GM21737 (cell line): ENCODE results near the gene PLCL1.

Experiments used
- ATAC-seq: cut with Tn5 transposase; IDR thresholded peaks from one replicate; pipeline ENCODE4 v1.9.1; 2021; ENCODE audit warnings: mild to moderate bottlenecking, moderate library complexity; ENCODE audit not compliant: unreplicated experiment

Gene PLCL1

GRCh38 chr2:197804049-197804757 is at the start of gene PLCL1:
Gene PLCL1, plus strand, starts transcription at chr2:197804593.
- ATAC-seq, result peak; percentile 100

- no peak for ATAC-seq
Measured at GRCh38 chr2:197759013-197759412, 45.4 kb upstream of the PLCL1 start.

- ATAC-seq, result no peak
Measured at GRCh38 chr2:197759625-197760292, 44.6 kb upstream of the PLCL1 start.

DNA sequence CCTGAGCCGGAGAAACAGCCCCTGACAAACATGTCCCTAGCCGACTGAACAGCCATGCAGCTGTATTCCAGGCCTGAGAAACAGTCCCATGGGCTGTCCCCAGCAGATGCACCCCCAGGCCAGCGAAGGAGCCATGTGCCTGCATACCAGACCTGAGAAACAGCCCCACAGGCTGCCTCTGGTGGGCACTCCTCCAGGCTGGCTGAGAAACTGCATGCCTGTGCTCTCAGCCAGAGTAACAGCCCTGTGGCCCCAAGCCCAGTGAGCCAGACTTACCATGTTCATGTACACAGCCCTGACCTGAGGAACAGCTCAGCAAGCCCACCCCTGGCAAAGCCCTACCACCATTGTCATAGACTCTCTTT is 44.1 kb upstream of the PLCL1 start:
- ATAC-seq, result no peak

GRCh38 chr2:197777823-197778407 is 26.5 kb upstream of the PLCL1 start:
- ATAC-seq, result no peak

- ATAC-seq, result no peak
Measured at GRCh38 chr2:197779261-197779660, 25.1 kb upstream of the PLCL1 start.

DNA sequence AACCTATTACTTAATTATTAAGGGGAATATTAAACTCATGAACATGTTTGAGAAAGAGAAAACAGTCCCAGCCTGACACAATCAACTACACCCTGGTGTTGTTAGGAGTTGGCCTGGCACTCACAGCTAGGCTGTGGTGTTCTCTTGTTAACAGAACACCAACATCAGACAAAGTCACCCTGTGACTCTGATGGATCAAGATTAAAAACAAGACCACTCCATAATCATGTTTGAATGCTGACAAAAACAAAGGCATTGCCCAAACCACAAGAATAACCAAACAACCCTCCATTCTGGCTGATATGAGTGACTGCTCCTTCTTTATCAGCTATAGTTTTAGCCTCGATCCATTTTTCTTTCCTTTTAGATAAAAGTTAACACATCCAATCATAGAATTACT is 22.3 kb upstream of the PLCL1 start:
- ATAC-seq, result no peak

DNA sequence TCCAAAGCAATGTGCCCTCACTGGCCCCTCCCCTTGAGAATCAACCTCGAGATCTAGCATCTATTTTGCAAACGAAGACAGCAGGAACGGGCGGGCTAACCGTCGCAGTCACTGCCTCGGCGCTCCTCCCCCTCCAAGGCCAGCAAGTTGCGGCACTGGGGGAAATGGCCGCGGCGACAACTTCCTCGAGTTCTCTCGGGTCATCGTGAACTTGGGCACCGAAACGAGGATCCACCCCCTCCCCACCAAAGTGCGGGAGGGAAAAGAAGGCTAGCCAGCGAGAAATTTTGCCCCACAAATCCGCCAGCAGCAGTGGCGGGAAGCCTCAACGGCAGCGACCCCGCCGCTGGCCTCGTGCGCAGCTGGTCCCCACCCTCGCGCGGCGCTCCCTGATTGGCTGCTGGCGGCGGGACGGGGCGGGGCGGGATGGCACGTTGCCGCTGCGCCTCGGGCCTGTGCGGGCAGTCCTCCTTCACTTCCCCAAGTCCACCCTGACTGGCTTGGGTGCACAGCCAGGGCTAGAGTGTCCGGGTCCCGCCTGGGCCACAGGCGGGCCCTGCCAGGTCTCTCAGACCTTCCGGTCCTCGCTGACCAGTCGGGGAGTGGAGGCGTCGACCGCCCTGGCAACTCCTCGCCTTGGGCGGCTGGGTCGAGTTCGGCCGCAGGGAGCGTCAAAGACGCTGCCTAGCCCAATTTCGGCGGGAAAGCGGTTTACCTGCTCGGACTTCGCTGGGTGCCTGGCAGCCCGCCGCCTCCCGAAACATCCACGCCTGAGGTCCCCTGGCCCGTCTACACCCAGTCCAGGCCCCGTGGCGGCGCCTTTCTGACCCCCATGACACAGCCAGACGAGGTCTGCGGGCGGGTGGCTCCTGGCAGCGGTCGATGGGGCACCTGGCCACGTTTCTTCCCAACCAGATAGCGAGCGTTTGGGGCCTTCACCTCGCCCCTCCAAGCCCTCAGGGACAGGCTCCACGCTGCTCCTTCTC is 19.1 kb upstream of the PLCL1 start, which contains the start of gene BOLL:
Gene BOLL (minus strand): TSS at position 364 of the 986 bp plus-strand sequence. CDS start 3,469 bp downstream, outside the sequence.
- no peak for ATAC-seq

- peak; percentile 70 for ATAC-seq
Measured at GRCh38 chr2:197786010-197786877, 18.1 kb upstream of the PLCL1 start.

DNA sequence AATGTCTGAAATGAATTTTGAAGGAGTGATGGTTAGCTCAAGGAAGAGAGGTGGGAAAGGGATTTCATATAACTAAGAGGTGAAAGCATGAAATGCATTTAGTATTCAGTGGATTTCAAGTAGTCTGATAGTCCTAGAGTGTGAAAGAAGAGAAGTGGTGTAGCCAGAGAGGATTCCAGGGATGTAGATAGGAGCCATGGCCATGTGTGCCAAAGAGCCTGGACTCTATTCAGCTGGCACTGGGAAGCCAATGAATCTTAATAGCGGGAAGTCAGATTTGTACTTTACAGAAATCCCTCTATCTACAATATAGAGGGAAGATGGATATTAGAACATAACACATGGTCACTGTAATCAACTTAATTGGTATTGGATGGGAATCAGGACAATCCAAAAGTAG is 10.9 kb upstream of the PLCL1 start:
- ATAC-seq, result no peak

DNA sequence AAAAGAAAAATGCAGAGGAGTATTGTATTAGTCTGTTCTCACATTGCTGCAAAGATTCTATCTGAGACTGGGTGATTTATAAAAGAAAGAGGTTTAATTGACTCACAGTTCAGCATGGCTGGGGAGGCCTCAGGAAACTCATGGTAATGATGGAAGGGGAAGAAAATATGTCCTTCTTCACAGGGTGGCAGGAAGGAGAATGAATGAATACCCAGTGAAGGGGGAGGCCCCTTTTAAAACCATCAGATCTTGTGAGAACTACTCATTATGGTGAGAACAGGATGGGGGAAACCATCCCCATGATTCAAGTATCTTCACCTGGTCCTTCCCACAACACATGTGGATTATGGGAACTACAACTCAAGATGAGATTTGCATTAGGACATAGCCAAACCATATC is 9.1 kb upstream of the PLCL1 start:
- no peak for ATAC-seq

DNA sequence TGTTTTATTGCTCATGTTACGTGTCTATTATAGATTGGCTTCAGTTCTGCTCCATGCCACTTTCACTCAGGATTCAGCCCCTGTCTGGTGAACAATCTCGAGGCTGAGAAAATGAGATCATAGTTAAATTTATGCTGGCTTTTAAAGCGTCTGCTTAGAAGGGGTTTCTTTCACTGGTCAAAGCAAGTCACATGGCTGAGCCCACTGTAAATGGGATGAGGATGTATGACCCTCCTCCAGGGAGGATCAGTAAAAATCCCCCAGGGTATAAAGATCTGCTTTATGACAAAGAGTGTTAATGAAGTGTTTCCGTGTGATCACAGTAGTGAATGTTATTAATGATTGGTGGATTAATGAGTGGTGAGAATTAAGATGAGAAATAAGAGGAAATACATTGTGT is 6.2 kb upstream of the PLCL1 start:
- no peak for ATAC-seq

GRCh38 chr2:197799068-197799467 is 5.3 kb upstream of the PLCL1 start:
- ATAC-seq, result no peak

DNA sequence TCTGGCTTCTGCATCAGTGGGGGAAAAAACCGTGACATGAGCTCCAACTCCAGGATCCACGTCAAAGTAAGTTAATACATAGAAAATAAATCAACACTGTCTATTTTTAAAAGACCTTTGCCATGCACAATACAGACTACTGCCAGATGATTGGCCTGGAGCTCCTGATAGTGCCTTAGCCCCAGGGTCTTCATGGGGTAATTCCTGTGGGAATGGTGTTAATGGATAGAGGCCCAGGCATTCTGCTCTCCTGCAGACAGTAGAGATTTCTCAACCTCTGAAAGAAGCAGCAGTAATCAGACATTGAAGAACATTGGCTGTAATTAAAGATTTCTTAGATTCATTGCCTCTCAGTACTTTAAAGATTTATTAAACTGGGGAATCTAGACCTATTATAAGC is 4.3 kb upstream of the PLCL1 start:
- no peak for ATAC-seq

GRCh38 chr2:197801033-197801432 is 3.4 kb upstream of the PLCL1 start:
- no peak for ATAC-seq

GRCh38 chr2:197803033-197803444 is 1.4 kb upstream of the PLCL1 start:
- no peak for ATAC-seq

DNA sequence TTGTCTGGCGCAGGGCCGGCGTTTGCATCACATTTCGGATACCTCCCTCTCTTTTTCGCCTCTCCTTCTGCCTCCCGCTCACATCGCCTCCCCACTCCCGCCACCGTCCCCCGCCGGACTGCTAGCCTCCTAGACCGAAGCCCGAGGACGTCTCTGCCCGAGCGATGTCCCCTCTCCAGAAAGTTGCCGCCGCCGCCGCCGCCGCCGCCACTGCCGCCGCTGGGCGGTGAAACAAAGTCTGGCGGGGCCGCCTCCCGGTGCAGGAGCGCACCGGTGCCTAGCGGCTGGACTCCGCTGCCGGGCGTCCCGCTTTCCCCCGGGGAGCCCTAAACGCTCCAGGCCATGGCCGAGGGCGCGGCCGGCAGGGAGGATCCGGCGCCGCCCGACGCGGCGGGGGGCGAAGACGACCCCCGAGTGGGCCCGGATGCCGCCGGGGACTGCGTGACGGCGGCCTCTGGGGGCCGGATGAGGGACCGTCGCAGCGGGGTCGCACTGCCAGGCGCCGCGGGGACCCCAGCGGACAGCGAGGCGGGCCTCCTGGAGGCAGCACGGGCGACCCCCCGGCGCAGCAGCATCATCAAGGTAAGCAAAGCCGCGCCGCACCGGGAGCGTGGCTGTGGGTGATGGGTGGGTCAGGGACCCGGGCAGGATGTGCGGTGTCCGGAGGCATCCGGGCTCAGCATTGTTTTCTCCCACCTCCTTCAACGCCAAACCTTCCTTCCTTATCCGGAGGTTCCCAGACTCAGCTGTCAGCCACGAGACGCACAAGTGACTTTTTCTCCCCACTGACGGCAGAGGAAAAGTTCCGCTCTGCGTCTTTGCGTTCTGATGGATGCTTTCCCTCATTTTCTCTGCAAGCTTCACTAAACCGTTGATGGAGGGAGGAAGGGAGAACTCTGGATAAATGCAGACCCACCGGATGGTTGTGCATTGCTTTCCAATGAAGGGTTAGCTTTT is 643 bp downstream of the PLCL1 start:
- ATAC-seq, result peak; percentile 26

DNA sequence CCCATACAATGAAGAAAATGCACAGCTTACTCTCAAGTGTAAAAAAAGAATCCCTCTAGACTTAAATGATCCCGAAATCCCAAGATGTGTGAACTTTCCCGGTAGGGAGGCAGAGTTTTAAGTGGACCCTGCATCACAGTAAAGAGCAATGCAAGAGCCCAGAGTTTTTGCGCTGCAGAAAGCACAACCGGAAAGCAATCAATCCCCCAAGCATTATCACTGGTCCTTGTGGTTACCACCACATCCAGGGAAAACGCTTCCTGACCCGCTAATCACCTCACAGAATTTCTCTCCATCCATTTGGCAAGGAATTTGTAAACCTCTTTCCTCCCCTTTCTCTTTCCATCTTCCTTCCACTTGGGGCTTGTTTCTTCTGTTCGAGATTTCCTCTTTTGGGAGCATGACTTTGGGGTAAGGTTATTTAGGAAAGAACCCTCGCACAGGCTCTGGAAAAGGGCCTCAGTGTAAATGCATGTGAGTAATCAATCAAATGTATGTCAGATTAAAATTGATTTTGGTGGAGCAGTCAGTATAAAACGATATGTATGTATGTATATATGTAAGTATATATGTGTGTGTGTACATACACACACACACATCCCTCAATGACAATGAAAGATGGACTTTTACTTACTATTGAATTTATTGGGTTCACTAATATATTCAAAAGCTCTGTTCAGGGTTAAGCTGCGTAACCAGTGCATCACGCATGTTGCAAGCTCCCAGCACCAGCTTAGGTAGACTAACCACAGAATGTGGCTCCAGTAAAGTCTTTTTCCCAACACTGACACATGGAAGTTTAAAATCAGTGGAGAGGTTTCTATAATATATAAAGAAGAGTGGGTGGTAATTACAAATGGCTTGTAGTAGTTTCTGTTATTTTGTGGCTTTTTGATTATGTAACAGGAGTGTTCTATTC is 1.6 kb downstream of the PLCL1 start:
- no peak for ATAC-seq
